Left lung (tissue), 10 donors: ENCODE measurements around the gene CLIC2. TPM values are rescaled to one million over a fixed set of nuclear protein-coding genes. Genes with fewer than 3 reads are reported as not detected.

Experiments used
- ATAC-seq: fragments of 200-7000 bp; cut with Tn5 transposase; one replicate; pipeline ENCODE4 v1.9.1; 2020; ENCODE audit warnings: moderate library complexity
- DNase-seq, 4 donors: peaks; one replicate each; pipeline ENCODE4 v3.0.0-alpha.2; 2013 to 2020
- H3K27ac ChIP-seq, 2 donors: fragments of 200-600 bp; sonication (generic) in 1 of 2; one replicate each; pipeline versions ENCODE4 v1.5.0 to v1.8.0; 2020 to 2021
- H3K27me3 ChIP-seq, 2 donors: fragments of 200-600 bp; sonication (generic) in 1 of 2; one replicate each; pipeline versions ENCODE4 v1.5.0 to v1.8.0; 2020 to 2021
- H3K36me3 ChIP-seq, 2 donors: fragments of 200-600 bp; sonication (generic) in 1 of 2; one replicate each; pipeline versions ENCODE4 v1.5.0 to v1.8.0; 2020 to 2021
- H3K4me1 ChIP-seq, 2 donors: fragments of 200-600 bp; one replicate each; pipeline ENCODE4 v1.8.0; 2021
- H3K4me3 ChIP-seq, 2 donors: fragments of 200-600 bp; sonication (generic) in 1 of 2; one replicate each; pipeline versions ENCODE4 v1.5.0 to v1.8.0; 2020 to 2021; ENCODE audit warnings: mild to moderate bottlenecking in 1 of 2
- H3K9me3 ChIP-seq, 2 donors: fragments of 200-600 bp; sonication (generic) in 1 of 2; one replicate each; pipeline versions ENCODE4 v1.5.0 to v1.8.0; 2020 to 2021
- CTCF ChIP-seq, 2 donors: fragments of 200-600 bp; sonication (generic) in 1 of 2; IDR thresholded peaks; one replicate each; pipeline versions ENCODE4 v1.5.0 to v1.8.0; 2021; ENCODE audit warnings: antibody characterized with exemption in 2 of 2
- intact Hi-C, 2 donors: fragments of 100-400 bp; cut with DNase I; formaldehyde crosslinking; loops; one replicate each; pipeline versions ENCODE4 v1.11.2 to v1.14.2; 2022
- polyA plus RNA-seq, 6 donors: library from polyadenylated mRNA; unstranded; fragments of 120-200 nt; gene quantifications; one replicate each; pipeline ENCODE4 v1.2.1, GENCODE V29; 2013; ENCODE audit not compliant: insufficient read length in 6 of 6
- total RNA-seq, 2 donors: library from RNA; stranded (reverse); fragmentation: NEBNext Ultra II Directional; extraction: Animal tissue kit (Norgen Biotek cat#: 25700); gene quantifications; one replicate each; pipeline ENCODE4 v1.2.1, GENCODE V29; 2021
- donor health status: DM: no; HTN: yes; CAD: no.
- donor health status: DM: no; HTN: no; CAD: no.

CLIC2 gene
- total and polyA plus RNA-seq, 8 donors, result 6.7 to 66.4 (median 10.3) TPM

GRCh38 chrX:155333544-155334100, 792 bp downstream of the CLIC2 start:
- Histone ChIP-seq H3K9me3 (no peaks in the 10 kb centered on the region), H3K4me3 (peak overlapping the region; percentile 16 to 40), H3K27me3 (no peaks in the 10 kb centered on the region), H3K27ac (peak overlapping the region; percentile 65 to 73), H3K36me3 (no peaks in the 10 kb centered on the region), H3K4me1 (peaks cover 0 to 6% of the 10 kb centered on the region in 2 donors)
- no peak for TF ChIP-seq CTCF (IDR thresholded peaks at IDR 0.05)
- intact Hi-C loops, result no loop called here
- ATAC-seq, result peak; percentile 45
- no peak for DNase-seq

- intact Hi-C loops, result no loop called here
- no peak for TF ChIP-seq CTCF (IDR thresholded peaks at IDR 0.05)
- no peaks in the 10 kb centered on the region for H3K27me3 ChIP-seq
- H3K4me3 ChIP-seq, result peak overlapping the region in 1 of 2 donors; percentile 40
- H3K36me3 ChIP-seq, result no peaks in the 10 kb centered on the region
- no peak overlapping the region for H3K27ac ChIP-seq
- peaks cover 0 to 6% of the 10 kb centered on the region in 2 donors for H3K4me1 ChIP-seq
- DNase-seq (no peak), ATAC-seq (no peak)
- H3K9me3 ChIP-seq, result no peaks in the 10 kb centered on the region
Measured at GRCh38 chrX:155330992-155331391, 3.4 kb downstream of the CLIC2 start.

- no peak for TF ChIP-seq CTCF (IDR thresholded peaks at IDR 0.05)
- intact Hi-C loops, result no loop called here
- H3K27me3 ChIP-seq, result no peaks in the 10 kb centered on the region
- H3K4me3 ChIP-seq, result no peak overlapping the region
- no peaks in the 10 kb centered on the region for H3K36me3 ChIP-seq
- DNase-seq (no peak), ATAC-seq (no peak)
- H3K4me1 ChIP-seq, result no peaks in the 10 kb centered on the region
- H3K27ac ChIP-seq, result no peak overlapping the region
- H3K9me3 ChIP-seq, result no peaks in the 10 kb centered on the region
Measured at GRCh38 chrX:155329293-155329692, 5.1 kb downstream of the CLIC2 start.

- Histone ChIP-seq H3K9me3 (no peaks in the 10 kb centered on the region), H3K27ac (no peak overlapping the region), H3K27me3 (no peaks in the 10 kb centered on the region), H3K36me3 (no peaks in the 10 kb centered on the region), H3K4me3 (no peak overlapping the region), H3K4me1 (no peaks in the 10 kb centered on the region)
- ATAC-seq (no peak), DNase-seq (no peak)
- TF ChIP-seq CTCF (IDR thresholded peaks at IDR 0.05), result no peak
- intact Hi-C loops, result no loop called here
Measured at GRCh38 chrX:155326610-155327009, 7.8 kb downstream of the CLIC2 start.

- Histone ChIP-seq H3K27me3 (no peaks in the 10 kb centered on the region), H3K4me1 (no peaks in the 10 kb centered on the region), H3K9me3 (peaks cover 0 to 5% of the 10 kb centered on the region in 2 donors), H3K36me3 (no peaks in the 10 kb centered on the region), H3K4me3 (no peak overlapping the region), H3K27ac (no peak overlapping the region)
- no peak for ATAC-seq
- intact Hi-C loops, result no loop called here
- no peak for DNase-seq
- no peak for TF ChIP-seq CTCF (IDR thresholded peaks at IDR 0.05)
Measured at GRCh38 chrX:155314260-155314659, 20.2 kb downstream of the CLIC2 start.
